ENCODE measurements around the gene GFM1. TPM values are rescaled to one million over a fixed set of nuclear protein-coding genes. Genes with fewer than 3 reads are reported as not detected.

Gene GFM1
- polyA plus RNA-seq (2012; ENCODE audit: missing spikeins), result 40.0 TPM

- FAIRE-seq, result peak; percentile 99
- peak; percentile 66 for DNase-seq (ENCODE audit: insufficient read length)
- peak; percentile 80; the same call in 1 of the 2 replicates for TF ChIP-seq POLR2A (IDR thresholded peaks at IDR 0.05; ENCODE audit: low read depth, low read length)
- TF ChIP-seq POLR2AphosphoS5 (IDR thresholded peaks at IDR 0.05; ENCODE audit: low read depth, low read length), result peak; percentile 77
- TF ChIP-seq TAF1 (IDR thresholded peaks at IDR 0.05; ENCODE audit: borderline replicate concordance, low read depth, low read length), result no peak; the same call in 1 of the 2 replicates
Measured at GRCh38 chr3:158644345-158644908, at the start of gene GFM1. GFM1 (plus strand) TSS chr3:158644527; CDS start chr3:158644635, 108 bp downstream.

GRCh38 chr3:158600787-158601186 is 43.5 kb upstream of the GFM1 start:
- no peak for DNase-seq (ENCODE audit: insufficient read length)
- TF ChIP-seq TAF1 (IDR thresholded peaks at IDR 0.05; ENCODE audit: borderline replicate concordance, low read depth, low read length) (no peak), POLR2AphosphoS5 (IDR thresholded peaks at IDR 0.05; ENCODE audit: low read depth, low read length) (no peak), POLR2A (IDR thresholded peaks at IDR 0.05; ENCODE audit: low read depth, low read length) (no peak)
- FAIRE-seq, result no peak

GRCh38 chr3:158602227-158602626 is 42.1 kb upstream of the GFM1 start:
- no peak for FAIRE-seq
- TF ChIP-seq TAF1 (IDR thresholded peaks at IDR 0.05; ENCODE audit: borderline replicate concordance, low read depth, low read length) (no peak), POLR2AphosphoS5 (IDR thresholded peaks at IDR 0.05; ENCODE audit: low read depth, low read length) (no peak), POLR2A (IDR thresholded peaks at IDR 0.05; ENCODE audit: low read depth, low read length) (no peak)
- DNase-seq (ENCODE audit: insufficient read length), result no peak

- FAIRE-seq (no peak), DNase-seq (ENCODE audit: insufficient read length) (no peak)
- TF ChIP-seq POLR2AphosphoS5 (IDR thresholded peaks at IDR 0.05; ENCODE audit: low read depth, low read length), result no peak
- no peak for TF ChIP-seq POLR2A (IDR thresholded peaks at IDR 0.05; ENCODE audit: low read depth, low read length)
- no peak for TF ChIP-seq TAF1 (IDR thresholded peaks at IDR 0.05; ENCODE audit: borderline replicate concordance, low read depth, low read length)
Measured at GRCh38 chr3:158617982-158618875, 26.1 kb upstream of the GFM1 start.

- no peak for DNase-seq (ENCODE audit: insufficient read length)
- FAIRE-seq, result no peak
- TF ChIP-seq POLR2A (IDR thresholded peaks at IDR 0.05; ENCODE audit: low read depth, low read length), result no peak
- TF ChIP-seq POLR2AphosphoS5 (IDR thresholded peaks at IDR 0.05; ENCODE audit: low read depth, low read length), result no peak
- TF ChIP-seq TAF1 (IDR thresholded peaks at IDR 0.05; ENCODE audit: borderline replicate concordance, low read depth, low read length), result no peak
Measured at GRCh38 chr3:158625881-158626280, 18.4 kb upstream of the GFM1 start.

GRCh38 chr3:158631981-158632380 is 12.3 kb upstream of the GFM1 start:
- FAIRE-seq, result no peak
- TF ChIP-seq POLR2A (IDR thresholded peaks at IDR 0.05; ENCODE audit: low read depth, low read length), result no peak
- TF ChIP-seq TAF1 (IDR thresholded peaks at IDR 0.05; ENCODE audit: borderline replicate concordance, low read depth, low read length), result no peak
- no peak for TF ChIP-seq POLR2AphosphoS5 (IDR thresholded peaks at IDR 0.05; ENCODE audit: low read depth, low read length)
- no peak for DNase-seq (ENCODE audit: insufficient read length)

GRCh38 chr3:158640646-158641045 is 3.7 kb upstream of the GFM1 start:
- FAIRE-seq, result no peak
- no peak for TF ChIP-seq TAF1 (IDR thresholded peaks at IDR 0.05; ENCODE audit: borderline replicate concordance, low read depth, low read length)
- TF ChIP-seq POLR2AphosphoS5 (IDR thresholded peaks at IDR 0.05; ENCODE audit: low read depth, low read length), result no peak
- no peak for TF ChIP-seq POLR2A (IDR thresholded peaks at IDR 0.05; ENCODE audit: low read depth, low read length)
- DNase-seq (ENCODE audit: insufficient read length), result no peak

GRCh38 chr3:158642005-158642404 is 2.3 kb upstream of the GFM1 start:
- DNase-seq (ENCODE audit: insufficient read length) (no peak), FAIRE-seq (no peak)
- no peak for TF ChIP-seq TAF1 (IDR thresholded peaks at IDR 0.05; ENCODE audit: borderline replicate concordance, low read depth, low read length)
- no peak for TF ChIP-seq POLR2A (IDR thresholded peaks at IDR 0.05; ENCODE audit: low read depth, low read length)
- no peak for TF ChIP-seq POLR2AphosphoS5 (IDR thresholded peaks at IDR 0.05; ENCODE audit: low read depth, low read length)

- no peak for TF ChIP-seq POLR2AphosphoS5 (IDR thresholded peaks at IDR 0.05; ENCODE audit: low read depth, low read length)
- no peak for TF ChIP-seq TAF1 (IDR thresholded peaks at IDR 0.05; ENCODE audit: borderline replicate concordance, low read depth, low read length)
- no peak for TF ChIP-seq POLR2A (IDR thresholded peaks at IDR 0.05; ENCODE audit: low read depth, low read length)
- FAIRE-seq (no peak), DNase-seq (ENCODE audit: insufficient read length) (no peak)
Measured at GRCh38 chr3:158642474-158643210, 1.7 kb upstream of the GFM1 start.

GRCh38 chr3:158649791-158650190 is 5.5 kb downstream of the GFM1 start:
- FAIRE-seq (no peak), DNase-seq (ENCODE audit: insufficient read length) (no peak)
- no peak for TF ChIP-seq POLR2AphosphoS5 (IDR thresholded peaks at IDR 0.05; ENCODE audit: low read depth, low read length)
- no peak for TF ChIP-seq TAF1 (IDR thresholded peaks at IDR 0.05; ENCODE audit: borderline replicate concordance, low read depth, low read length)
- TF ChIP-seq POLR2A (IDR thresholded peaks at IDR 0.05; ENCODE audit: low read depth, low read length), result no peak

GRCh38 chr3:158651192-158651591 is 6.9 kb downstream of the GFM1 start:
- DNase-seq (ENCODE audit: insufficient read length), result no peak
- no peak for FAIRE-seq
- no peak for TF ChIP-seq TAF1 (IDR thresholded peaks at IDR 0.05; ENCODE audit: borderline replicate concordance, low read depth, low read length)
- no peak for TF ChIP-seq POLR2A (IDR thresholded peaks at IDR 0.05; ENCODE audit: low read depth, low read length)
- no peak for TF ChIP-seq POLR2AphosphoS5 (IDR thresholded peaks at IDR 0.05; ENCODE audit: low read depth, low read length)
